Adrenal gland (tissue), 12 donors: Measurements from ENCODE around the gene TRIM24. TPM values are rescaled to one million over a fixed set of nuclear protein-coding genes. Genes with fewer than 3 reads are reported as not detected.

Experiments used
- DNase-seq, 7 donors: peaks; one replicate each; pipeline ENCODE4 v3.0.0-alpha.2; 2019 to 2020
- H3K27ac ChIP-seq, 5 donors: fragments of 200-600 bp; sonication (generic) in 4 of 5; 1 replicate in 3 of 5; 2 replicates in 2 of 5; pipeline versions ENCODE4 v1.5.1 to v1.8.0; 2016 to 2020; ENCODE audit warnings: mild to moderate bottlenecking in 1 of 5
- H3K27me3 ChIP-seq: fragments of 200-600 bp; 2 replicates; pipeline ENCODE4 v1.8.0; 2021
- H3K36me3 ChIP-seq, 2 donors: fragments of 200-600 bp; replicated peaks in 1 of 2; 1 replicate in 1 of 2; 2 replicates in 1 of 2; pipeline versions ENCODE4 v1.5.1 to v1.8.0; 2018 to 2022
- H3K4me1 ChIP-seq, 2 donors: fragments of 200-600 bp; replicated peaks in 1 of 2; 1 replicate in 1 of 2; 2 replicates in 1 of 2; pipeline versions ENCODE4 v1.5.1 to v1.8.0; 2018 to 2021
- H3K4me3 ChIP-seq, 4 donors: fragments of 200-600 bp; sonication (generic) in 3 of 4; one replicate each; pipeline ENCODE4 v1.5.1; 2016 to 2018
- H3K9me3 ChIP-seq, 3 donors: fragments of 200-600 bp; sonication (generic) in 1 of 3; replicated peaks in 1 of 3; 1 replicate in 2 of 3; 2 replicates in 1 of 3; pipeline versions ENCODE4 v1.5.1 to v1.8.0; 2016 to 2021
- POLR2A ChIP-seq, 2 donors: fragments of 450-650 bp; IDR thresholded peaks; one replicate each; pipeline ENCODE4 v1.6.1; 2017; ENCODE audit warnings: antibody characterized with exemption in 2 of 2, mild to moderate bottlenecking in 2 of 2, moderate library complexity in 1 of 2
- WGBS, 4 donors: extraction: QIAGEN DNeasy Blood & Tissue Kit in 2 of 4; methylation state at CpG; one replicate each; pipeline versions ENCODE4 v1.1.5 to v1.1.7; 2013 to 2017; 5-methylcytosine and 5-hydroxymethylcytosine counted together
- intact Hi-C, 2 donors: fragments of 100-400 bp; cut with DNase I; formaldehyde crosslinking; loops; one replicate each; pipeline versions ENCODE4 v1.14.1 to v1.15.0; 2022 to 2023
- polyA plus RNA-seq, 3 donors: library from polyadenylated mRNA; stranded (reverse); fragments of 200-250 nt in 2 of 3; fragments of 350-450 nt in 1 of 3; fragmentation: Illumina TruSeq in 1 of 3; extraction: RNeasy Lipid Tissue Mini Kit (QIAGEN cat#74804) in 1 of 3; gene quantifications; one replicate each; pipeline ENCODE4 v1.2.3, GENCODE V29; 2013 to 2014
- small RNA-seq, 2 donors: library from RNA; depleted of rRNA; stranded (forward); fragments of <200 nt; gene quantifications; one replicate each; pipeline ENCODE3, GENCODE V24; 2016
- total RNA-seq, 9 donors: library from RNA; depleted of rRNA in 4 of 9; stranded (reverse); fragments of >200 nt in 4 of 9; fragments of 120-200 nt in 1 of 9; fragmentation: NEBNext Ultra II Directional in 1 of 9; extraction: Animal tissue kit (Norgen Biotek cat#: 25700) in 1 of 9; gene quantifications; one replicate each; pipeline versions ENCODE4 v1.1.0 to v1.2.4, GENCODE V29; 2013 to 2023
- TF ChIP-seq, protein P1 (sequence below), 6 experiments: fragments of 450-650 bp in 4 of 6; fragments of 200-600 bp in 2 of 6; sonication (generic) in 1 of 6; IDR thresholded peaks; 1 replicate in 5 of 6; 2 replicates in 1 of 6; pipeline versions ENCODE4 v1.5.1 to v1.8.0; 2016 to 2021; ENCODE audit warnings: antibody characterized with exemption in 6 of 6, mild to moderate bottlenecking in 2 of 6, moderate library complexity in 1 of 6
- donor health status: healthy with polysubstance abuse.
- donor health status: Bipolar disorder and iron deficiency.
- donor health status: DM: yes; HTN: yes; CAD: no.
- donor health status: DM: no; HTN: no; CAD: no.
- donor health status: DM: no; HTN: no; CAD: no.
- donor health status: DM: yes; HTN: yes; CAD: no.

Gene TRIM24
- total and polyA plus RNA-seq, 12 donors, result 22.7 to 103 (median 59.4) TPM

DNA sequence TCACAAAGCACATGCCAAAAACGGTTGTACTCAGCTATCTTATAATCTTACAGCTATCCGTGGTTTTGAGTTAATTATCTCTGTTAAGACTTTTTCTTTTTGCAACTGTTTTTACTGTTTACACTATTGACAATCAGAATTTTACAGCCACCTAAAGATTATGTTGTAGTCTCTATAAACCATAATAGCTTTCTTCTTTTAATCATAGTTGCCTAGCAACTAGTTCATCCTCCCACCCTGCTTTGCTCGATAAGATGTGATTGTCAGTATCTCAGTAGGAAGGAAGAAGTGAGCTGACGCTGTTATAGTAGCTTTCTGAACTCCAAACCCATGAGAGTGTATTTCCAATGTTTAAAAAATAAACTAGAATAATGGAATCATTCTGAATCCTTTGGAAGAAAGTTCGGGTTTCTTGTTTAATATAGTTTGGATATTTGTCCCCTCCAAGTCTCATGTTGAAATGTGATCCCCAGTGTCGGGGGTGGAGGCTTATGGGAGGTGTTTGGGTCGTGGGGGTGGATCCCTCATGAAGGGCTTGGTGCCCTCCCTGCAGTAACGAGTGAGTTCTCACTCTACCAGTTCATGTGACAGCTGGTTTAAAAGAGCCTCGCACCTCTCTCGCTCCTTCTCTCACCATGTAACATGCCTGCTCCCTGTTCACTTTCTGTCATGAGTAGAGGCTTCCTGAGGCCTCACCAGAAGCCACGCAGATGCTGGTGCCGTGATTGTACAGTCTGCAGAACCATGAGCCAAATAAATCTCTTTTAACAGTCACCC lies 173.0 kb downstream of the TRIM24 start:
- no peak for DNase-seq
- WGBS, 4 donors, result 72 to 76% (median 76%) methylated on average over 12 of the region's 12 CpGs
- no peak overlapping the region for H3K27ac ChIP-seq
- H3K4me3 ChIP-seq, result no peak overlapping the region
- H3K4me1 ChIP-seq, result no peaks in the 10 kb centered on the region
- no peaks in the 10 kb centered on the region for H3K9me3 ChIP-seq
- TF ChIP-seq, protein P1, sequence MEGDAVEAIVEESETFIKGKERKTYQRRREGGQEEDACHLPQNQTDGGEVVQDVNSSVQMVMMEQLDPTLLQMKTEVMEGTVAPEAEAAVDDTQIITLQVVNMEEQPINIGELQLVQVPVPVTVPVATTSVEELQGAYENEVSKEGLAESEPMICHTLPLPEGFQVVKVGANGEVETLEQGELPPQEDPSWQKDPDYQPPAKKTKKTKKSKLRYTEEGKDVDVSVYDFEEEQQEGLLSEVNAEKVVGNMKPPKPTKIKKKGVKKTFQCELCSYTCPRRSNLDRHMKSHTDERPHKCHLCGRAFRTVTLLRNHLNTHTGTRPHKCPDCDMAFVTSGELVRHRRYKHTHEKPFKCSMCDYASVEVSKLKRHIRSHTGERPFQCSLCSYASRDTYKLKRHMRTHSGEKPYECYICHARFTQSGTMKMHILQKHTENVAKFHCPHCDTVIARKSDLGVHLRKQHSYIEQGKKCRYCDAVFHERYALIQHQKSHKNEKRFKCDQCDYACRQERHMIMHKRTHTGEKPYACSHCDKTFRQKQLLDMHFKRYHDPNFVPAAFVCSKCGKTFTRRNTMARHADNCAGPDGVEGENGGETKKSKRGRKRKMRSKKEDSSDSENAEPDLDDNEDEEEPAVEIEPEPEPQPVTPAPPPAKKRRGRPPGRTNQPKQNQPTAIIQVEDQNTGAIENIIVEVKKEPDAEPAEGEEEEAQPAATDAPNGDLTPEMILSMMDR (IDR thresholded peaks at IDR 0.05), result no peak
- TF ChIP-seq POLR2A (IDR thresholded peaks at IDR 0.05), result no peak
- H3K27me3 ChIP-seq, result no peaks in the 10 kb centered on the region
- H3K36me3 ChIP-seq, result no peaks in the 10 kb centered on the region
- intact Hi-C loops, result no loop called here

Small RNA genes within 50 kb of the gene (small RNA-seq; reads per million reads assigned to genes)
- 0 reads per million in 2 donors for gene RF00561

Other genes with a start within 250 kb of the TRIM24 start
- 1 to 10 TPM in 7 of 9 donors, under 1 TPM in 2; 0.54 to 4.8 (median 1.4) TPM for gene SVOPL, start 241.1 kb downstream of the TRIM24 start, total RNA-seq
- 1 to 10 TPM; 1.3 to 3.0 (median 1.6) TPM for gene SVOPL, start 241.1 kb downstream of the TRIM24 start, polyA plus RNA-seq